Hindlimb muscle (tissue), 1 donor: Measurements from ENCODE around the gene CTBP1. TPM values are rescaled to one million over a fixed set of nuclear protein-coding genes. Genes with fewer than 3 reads are reported as not detected.
A peak's percentile ranks its signal among the peaks of the same experiment; 100 is the strongest.

Source experiments
- DNase-seq: peaks from one replicate; pipeline ENCODE4 v3.0.0-alpha.2; 2013
- polyA plus RNA-seq: library from polyadenylated mRNA; unstranded; fragments of 120-200 nt; gene quantifications from one replicate; pipeline ENCODE4 v1.2.1, GENCODE V29; 2013; ENCODE audit not compliant: insufficient read length

Gene CTBP1
- polyA plus RNA-seq, 1 donor = 133 TPM

GRCh38 chr4:1172228-1172851 lies 76.6 kb downstream of the CTBP1 start, which contains the start of gene SPON2:
Gene SPON2, minus strand, starts transcription at chr4:1172583.
- DNase-seq = no peak

GRCh38 chr4:1171311-1172227 lies 77.4 kb downstream of the CTBP1 start:
- DNase-seq = no peak

GRCh38 chr4:1170976-1171310 lies 78.0 kb downstream of the CTBP1 start:
- no peak for DNase-seq

GRCh38 chr4:1170156-1170975 lies 78.6 kb downstream of the CTBP1 start:
- no peak for DNase-seq

GRCh38 chr4:1169691-1170096 lies 79.2 kb downstream of the CTBP1 start:
- no peak for DNase-seq

GRCh38 chr4:1169171-1169671 lies 79.7 kb downstream of the CTBP1 start:
- DNase-seq = no peak

GRCh38 chr4:1168191-1169101 lies 80.5 kb downstream of the CTBP1 start:
- no peak for DNase-seq

- DNase-seq = peak; percentile 81
These were observed 81.5 kb downstream of the CTBP1 start for GRCh38 chr4:1167244-1167949.

GRCh38 chr4:1166509-1167243 lies 82.3 kb downstream of the CTBP1 start:
- DNase-seq = no peak

GRCh38 chr4:1164956-1165545 lies 83.9 kb downstream of the CTBP1 start:
- DNase-seq = no peak

- no peak for DNase-seq
These were observed 84.5 kb downstream of the CTBP1 start for GRCh38 chr4:1164444-1164843.

- no peak for DNase-seq
These were observed 84.9 kb downstream of the CTBP1 start for GRCh38 chr4:1164040-1164439.

Other genes with a start within 250 kb of the CTBP1 start
- 297 TPM for gene FGFRL1, start 237.5 kb downstream of the CTBP1 start, polyA plus RNA-seq
- gene RNF212, start 135.6 kb downstream of the CTBP1 start, polyA plus RNA-seq = 3.6 TPM
- 48.0 TPM for gene SPON2, start 76.5 kb downstream of the CTBP1 start, polyA plus RNA-seq
- gene MAEA, start 40.8 kb upstream of the CTBP1 start, polyA plus RNA-seq = 40.3 TPM
- 9.7 TPM for gene UVSSA, start 98.1 kb upstream of the CTBP1 start, polyA plus RNA-seq
- gene NKX1-1, start 157.3 kb upstream of the CTBP1 start, polyA plus RNA-seq = not detected